Coronary artery (tissue), 2 donors: ENCODE measurements around the gene MFGE8.
A peak's percentile ranks its signal among the peaks of the same experiment; 100 is the strongest.
"Not testable (repeated sequence)": the region's sequence is repeated elsewhere in the genome, so short reads cannot be mapped to it uniquely, and the experiment has no call there.

Experiments used
- DNase-seq: peaks from one replicate; pipeline ENCODE4 v3.0.0-alpha.2; 2017; ENCODE audit warnings: low spot score
- H3K27ac ChIP-seq, 2 donors: fragments of 200-600 bp; sonication (generic); one replicate each; pipeline ENCODE4 v1.5.1; 2016 to 2019
- H3K4me3 ChIP-seq: fragments of 200-600 bp; sonication (generic); 2 replicates; pipeline ENCODE4 v1.5.1; 2016; ENCODE audit warnings: mild to moderate bottlenecking, moderate library complexity
- TF ChIP-seq, protein P1 (sequence below): fragments of 200-600 bp; sonication (generic); IDR thresholded peaks from one replicate; pipeline ENCODE4 v1.5.1; 2019; ENCODE audit warnings: antibody characterized with exemption

Gene MFGE8

DNA sequence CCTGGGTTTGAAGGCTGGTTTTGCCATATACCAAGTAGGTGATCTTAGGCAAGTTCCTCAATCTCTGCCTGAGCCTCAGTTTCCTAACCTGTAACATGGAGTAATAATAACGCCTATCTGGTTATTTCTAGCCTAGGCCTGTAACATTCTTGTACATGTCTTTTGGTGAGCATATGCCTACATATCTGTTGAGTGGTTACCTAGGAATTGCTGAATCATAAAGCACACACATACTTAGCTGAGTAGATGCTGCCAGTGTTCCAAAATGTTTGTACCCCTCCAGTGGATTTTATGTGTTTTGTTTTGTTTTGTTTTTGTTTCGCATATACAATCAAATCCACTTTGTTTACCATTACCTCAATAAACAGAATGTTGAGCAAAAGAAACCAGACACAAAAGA lies 17.4 kb upstream of the MFGE8 start:
- TF ChIP-seq, protein P1, sequence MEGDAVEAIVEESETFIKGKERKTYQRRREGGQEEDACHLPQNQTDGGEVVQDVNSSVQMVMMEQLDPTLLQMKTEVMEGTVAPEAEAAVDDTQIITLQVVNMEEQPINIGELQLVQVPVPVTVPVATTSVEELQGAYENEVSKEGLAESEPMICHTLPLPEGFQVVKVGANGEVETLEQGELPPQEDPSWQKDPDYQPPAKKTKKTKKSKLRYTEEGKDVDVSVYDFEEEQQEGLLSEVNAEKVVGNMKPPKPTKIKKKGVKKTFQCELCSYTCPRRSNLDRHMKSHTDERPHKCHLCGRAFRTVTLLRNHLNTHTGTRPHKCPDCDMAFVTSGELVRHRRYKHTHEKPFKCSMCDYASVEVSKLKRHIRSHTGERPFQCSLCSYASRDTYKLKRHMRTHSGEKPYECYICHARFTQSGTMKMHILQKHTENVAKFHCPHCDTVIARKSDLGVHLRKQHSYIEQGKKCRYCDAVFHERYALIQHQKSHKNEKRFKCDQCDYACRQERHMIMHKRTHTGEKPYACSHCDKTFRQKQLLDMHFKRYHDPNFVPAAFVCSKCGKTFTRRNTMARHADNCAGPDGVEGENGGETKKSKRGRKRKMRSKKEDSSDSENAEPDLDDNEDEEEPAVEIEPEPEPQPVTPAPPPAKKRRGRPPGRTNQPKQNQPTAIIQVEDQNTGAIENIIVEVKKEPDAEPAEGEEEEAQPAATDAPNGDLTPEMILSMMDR = no peak
- Histone ChIP-seq H3K27ac (no peak overlapping the region), H3K4me3 (no peak overlapping the region)
- DNase-seq = no peak

DNA sequence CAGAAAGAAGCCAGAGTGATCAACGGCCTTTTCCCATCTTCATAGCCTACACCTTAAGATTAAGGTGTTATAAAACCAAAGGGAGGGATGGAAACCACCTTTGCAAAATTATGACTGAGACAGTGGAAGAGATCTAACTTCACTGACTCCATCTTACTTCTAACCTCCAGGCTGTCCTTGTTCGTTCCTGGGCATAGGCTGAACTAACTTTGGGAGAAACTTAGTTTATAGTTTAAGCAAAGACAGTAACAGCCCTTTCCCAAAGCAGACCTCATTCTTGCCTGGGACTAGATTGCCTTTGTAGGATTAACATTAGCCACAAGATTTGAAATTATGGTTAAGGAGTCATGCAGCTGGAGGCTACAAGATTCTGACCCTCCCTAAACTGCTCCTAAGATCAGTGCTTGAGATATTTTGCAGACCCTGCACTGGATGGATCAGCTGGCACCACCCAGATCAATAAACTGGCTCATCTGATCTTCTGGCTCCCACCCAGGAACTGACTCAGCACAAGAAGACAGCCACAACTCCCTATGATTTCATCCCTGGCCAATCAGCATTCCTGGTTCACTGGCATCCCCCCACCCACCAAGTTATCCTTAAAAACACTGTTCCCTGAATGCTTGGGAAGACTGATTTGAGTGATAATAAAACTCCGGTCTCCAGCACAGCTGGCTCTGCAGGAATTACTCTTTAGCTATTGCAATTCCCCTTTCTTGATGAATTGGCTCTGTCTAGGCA lies 16.3 kb upstream of the MFGE8 start:
- not testable (repeated sequence) for H3K4me3 ChIP-seq

GRCh38 chr15:88928192-88928591 lies 15.0 kb upstream of the MFGE8 start:
- not testable (repeated sequence) for DNase-seq, H3K4me3 ChIP-seq, H3K27ac ChIP-seq

More for the DNA sequence above, 16.3 kb upstream of the MFGE8 start:
- H3K27ac ChIP-seq, DNase-seq: not testable (repeated sequence)

GRCh38 chr15:88925648-88926047 lies 12.5 kb upstream of the MFGE8 start:
- H3K4me3 ChIP-seq, DNase-seq, H3K27ac ChIP-seq: not testable (repeated sequence)

- DNase-seq, H3K27ac ChIP-seq: not testable (repeated sequence)
Observed at GRCh38 chr15:88920892-88921435, 7.8 kb upstream of the MFGE8 start.

GRCh38 chr15:88920186-88920891 lies 7.2 kb upstream of the MFGE8 start:
- DNase-seq = no peak
- no peak overlapping the region for H3K4me3 ChIP-seq
- TF ChIP-seq, protein P1 = no peak

More at GRCh38 chr15:88920892-88921435, 7.8 kb upstream of the MFGE8 start:
- H3K4me3 ChIP-seq = not testable (repeated sequence)

GRCh38 chr15:88918738-88919137 lies 5.6 kb upstream of the MFGE8 start:
- Histone ChIP-seq H3K27ac (peak overlapping the region; percentile 20 to 79), H3K4me3 (no peak overlapping the region)
- TF ChIP-seq, protein P1 = no peak
- DNase-seq = peak; percentile 93

More at GRCh38 chr15:88920186-88920891, 7.2 kb upstream of the MFGE8 start:
- H3K27ac ChIP-seq = no peak overlapping the region

DNA sequence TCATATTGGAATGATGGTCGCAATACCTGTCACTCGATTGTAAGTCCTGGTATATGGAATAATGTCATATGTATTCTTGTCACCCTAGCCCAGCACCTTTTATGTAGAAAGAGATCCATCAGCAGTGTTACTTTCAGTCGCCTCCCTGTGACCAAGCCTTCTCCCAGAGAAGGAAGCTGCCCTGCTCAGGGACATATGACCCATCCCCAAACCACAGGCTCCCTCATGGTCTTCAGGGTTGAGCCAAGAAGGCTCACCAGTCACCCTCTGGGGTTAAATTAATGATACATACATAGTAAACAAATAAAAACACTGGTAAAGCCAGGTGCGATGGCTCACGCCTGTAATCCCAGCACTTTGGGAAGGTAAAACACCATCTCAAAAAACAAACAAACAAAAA lies 4.6 kb upstream of the MFGE8 start:
- TF ChIP-seq, protein P1 = no peak
- Histone ChIP-seq H3K4me3 (no peak overlapping the region), H3K27ac (no peak overlapping the region)
- DNase-seq = no peak

DNA sequence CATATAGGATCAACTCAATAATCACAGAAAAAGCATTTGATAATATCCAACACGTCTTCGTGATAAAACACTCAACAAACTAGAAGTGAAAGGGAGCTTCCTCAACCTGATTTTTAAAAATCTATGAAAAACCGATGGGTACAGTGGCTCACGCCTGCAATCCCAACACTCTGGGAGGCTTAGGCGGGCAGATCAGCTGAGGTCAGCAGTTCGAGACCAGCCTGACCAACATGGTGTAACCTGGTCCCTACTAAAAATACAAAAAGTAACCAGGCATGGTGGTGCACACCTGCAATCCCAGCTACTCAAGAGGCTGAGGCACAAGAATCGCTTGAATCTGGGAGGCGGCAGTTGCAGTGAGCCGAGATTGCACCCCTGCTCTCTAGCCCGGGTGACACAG lies 2.2 kb upstream of the MFGE8 start:
- no peak overlapping the region for H3K4me3 ChIP-seq
- no peak for DNase-seq
- TF ChIP-seq, protein P1 = no peak
- no peak overlapping the region for H3K27ac ChIP-seq
